GM12878 (cell line): ENCODE measurements around the gene TOP1. TPM values are rescaled to one million over a fixed set of nuclear protein-coding genes. Genes with fewer than 3 reads are reported as not detected.

Source experiments
- ATAC-seq: fragments of 200-7000 bp; cut with Tn5 transposase; 3 replicates; pipeline ENCODE4 v1.9.1; 2020; ENCODE audit warnings: mild to moderate bottlenecking, moderate library complexity
- BruUV-seq: library from RNA; stranded (reverse); fragments of 400-500 nt; replicated peaks from 2 replicates; lab custom pipeline; 2021; lab: Mats Ljungman, UMichigan
- CTCF ChIA-PET: fragments of 300-600 bp; sonication (Branson Sonifier 250); formaldehyde crosslinking; extraction: SDS; loops from one replicate; lab custom pipeline; 2021; ENCODE audit warnings: inconsistent platforms; lab: Yijun Ruan, JAX
- POLR2A ChIA-PET: fragments of 350-600 bp; formaldehyde crosslinking; extraction: SDS; loops from one replicate; lab custom pipeline; 2021; ENCODE audit warnings: inconsistent platforms; lab: Charles Lee
- RAD21 ChIA-PET: fragments of 300-600 bp; sonication (Branson Sonifier 250); formaldehyde crosslinking; loops from one replicate; lab custom pipeline; 2023; ENCODE audit warnings: antibody characterized with exemption; ENCODE audit not compliant: unreplicated experiment; lab: Charles Lee
- SMC1A ChIA-PET: fragments of 300-600 bp; sonication (Branson Sonifier 250); formaldehyde crosslinking; loops from one replicate; lab custom pipeline; 2023; ENCODE audit not compliant: unreplicated experiment, uncharacterized antibody; lab: Charles Lee
- DNase-seq: peaks from one replicate; pipeline ENCODE4 v3.0.0-alpha.2; 2011; ENCODE audit warnings: low read depth, low spot score
- FAIRE-seq: peaks from 3 replicates; lab custom pipeline; 2011; peaks lifted over from hg19 to GRCh38; lab: Jason Lieb, UNC
- H2AFZ ChIP-seq: 2 replicates; pipeline ENCODE4 v1.6.0; 2011; ENCODE audit warnings: low read depth, low read length, control low read depth; ENCODE audit not compliant: control insufficient read depth
- H3K27ac ChIP-seq: 2 replicates; pipeline ENCODE4 v1.5.1; 2011; ENCODE audit warnings: control low read depth; ENCODE audit not compliant: control insufficient read depth, insufficient read depth
- H3K27me3 ChIP-seq, 2 experiments: replicated peaks in 1 of 2; 2 replicates each; pipeline versions ENCODE4 v1.6.0 to v1.6.1; 2011; ENCODE audit warnings: low read length in 1 of 2; ENCODE audit not compliant: control insufficient read depth in 2 of 2, insufficient read depth in 2 of 2
- H3K36me3 ChIP-seq, 2 experiments: 2 replicates each; pipeline ENCODE4 v1.5.1; 2011; ENCODE audit warnings: low read length in 1 of 2; ENCODE audit not compliant: control insufficient read depth in 2 of 2, insufficient read depth in 2 of 2
- H3K4me1 ChIP-seq: 2 replicates; pipeline ENCODE4 v1.6.1; 2011; ENCODE audit warnings: mild to moderate bottlenecking, low read length, moderate library complexity, mixed read lengths; ENCODE audit not compliant: control insufficient read depth, insufficient read depth
- H3K4me2 ChIP-seq: 2 replicates; pipeline ENCODE4 v1.6.0; 2011; ENCODE audit warnings: control low read depth; ENCODE audit not compliant: control insufficient read depth, insufficient read depth
- H3K4me3 ChIP-seq: fragments of 200-600 bp; sonication (generic); 2 replicates; pipeline ENCODE4 v1.5.1; 2016
- H3K79me2 ChIP-seq: 2 replicates; pipeline ENCODE4 v1.6.0; 2011; ENCODE audit warnings: low read length; ENCODE audit not compliant: control insufficient read depth, insufficient read depth
- H3K9ac ChIP-seq: 2 replicates; pipeline ENCODE4 v1.8.0; 2011; ENCODE audit warnings: low read length, control low read depth, mixed read lengths; ENCODE audit not compliant: control insufficient read depth, insufficient read depth
- H3K9me3 ChIP-seq: replicated peaks from 3 replicates; pipeline ENCODE4 v1.5.1; 2011; ENCODE audit warnings: mild to moderate bottlenecking, low read length; ENCODE audit not compliant: control insufficient read depth, insufficient read depth
- H4K20me1 ChIP-seq: 2 replicates; pipeline ENCODE4 v1.6.0; 2011; ENCODE audit not compliant: control insufficient read depth, insufficient read depth
- E2F4 ChIP-seq: IDR thresholded peaks from 2 replicates; pipeline ENCODE4 v1.6.1; 2012; ENCODE audit warnings: low read depth, low read length, improper control_type of control experiment
- FOS ChIP-seq: IDR thresholded peaks from 3 replicates; pipeline ENCODE4 v1.6.1; 2011; ENCODE audit warnings: borderline replicate concordance; ENCODE audit not compliant: insufficient read length; ENCODE audit errors: extremely low read depth
- WGBS: methylation state at CpG from one replicate; pipeline ENCODE4 v1.1.6; 2016; ENCODE audit warnings: low lambda C conversion rate; ENCODE audit not compliant: insufficient replicate concordance, insufficient coverage; ENCODE audit errors: missing lambda C conversion rate; 5-methylcytosine and 5-hydroxymethylcytosine counted together
- in situ Hi-C: fragments of 300-500 bp; cut with MboI; formaldehyde crosslinking; loops from 9 replicates; pipeline ENCODE4 v1.14.3; 2018; ENCODE audit warnings: mixed read lengths
- intact Hi-C: fragments of 100-400 bp; cut with micrococcal nuclease; formaldehyde crosslinking; loops from one replicate; pipeline ENCODE4 v1.14.2; 2022; ENCODE audit not compliant: unreplicated experiment
- polyA plus RNA-seq, 11 experiments: library from polyadenylated mRNA; depleted of rRNA in 4 of 11; unstranded in 6 of 11; stranded (reverse) in 5 of 11; fragments of >200 nt; fragmentation: Nextera tagmentation in 4 of 11; fragmentation: Illumina TruSeq in 1 of 11; extraction: Ambion mirVana in 4 of 11; extraction: Trizol in 1 of 11; gene quantifications; 1 replicate in 1 of 11; 2 replicates in 10 of 11; pipeline versions ENCODE4 v1.2.1 to v1.2.3, GENCODE V29; 2011 to 2016; ENCODE audit warnings: inconsistent platforms in 2 of 11, missing spikeins in 2 of 11, low read depth in 1 of 11
- total RNA-seq, 4 experiments: library from RNA; depleted of rRNA in 3 of 4; stranded (reverse); fragments of >200 nt in 3 of 4; fragmentation: Illumina TruSeq in 1 of 4; extraction: Trizol in 1 of 4; gene quantifications; 2 replicates each; pipeline versions ENCODE4 v1.2.1 to v1.2.3, GENCODE V29; 2013 to 2021
- TF ChIP-seq, protein P1 (sequence below): fragments of 450-650 bp; IDR thresholded peaks from 2 replicates; pipeline ENCODE4 v1.6.1; 2017; ENCODE audit warnings: mild to moderate bottlenecking, low read depth, inconsistent platforms; ENCODE audit not compliant: poor library complexity, severe bottlenecking

Gene TOP1
- total and polyA plus RNA-seq, 10 of the 15 experiments (the other 5 are each of a cell fraction or from before 2014, with no cell fraction given), result 21.5 to 128 (median 47.3) TPM

DNA sequence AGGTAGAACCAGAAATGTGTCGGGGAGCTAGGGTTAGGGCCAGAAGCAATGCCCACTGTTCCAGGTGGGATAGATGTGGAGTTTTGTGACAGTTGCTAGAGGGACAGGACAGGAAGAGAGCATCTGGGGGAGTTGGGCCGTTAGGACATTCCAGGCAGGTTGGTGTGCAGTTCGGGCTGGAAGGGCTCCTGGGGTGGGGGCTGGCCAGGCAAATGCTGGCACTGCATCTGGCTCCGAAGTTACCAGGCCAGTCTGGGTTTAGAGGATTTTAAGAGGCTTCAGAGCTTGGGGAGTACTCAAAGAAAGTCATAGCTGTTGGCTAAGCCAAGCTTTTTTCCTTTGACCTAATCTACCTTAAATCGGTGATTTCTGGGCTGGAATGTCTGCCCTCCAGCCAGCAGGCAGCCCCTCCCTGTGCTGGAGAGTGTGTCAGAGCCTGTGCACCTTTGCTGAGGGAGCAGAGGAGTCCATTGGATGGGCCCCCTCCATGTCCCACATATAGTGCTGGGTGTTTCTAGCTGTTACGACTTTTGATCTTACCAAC, 129.5 kb downstream of the TOP1 start:
- TF ChIP-seq FOS (no peak), E2F4 (no peak)
- TF ChIP-seq, protein P1, sequence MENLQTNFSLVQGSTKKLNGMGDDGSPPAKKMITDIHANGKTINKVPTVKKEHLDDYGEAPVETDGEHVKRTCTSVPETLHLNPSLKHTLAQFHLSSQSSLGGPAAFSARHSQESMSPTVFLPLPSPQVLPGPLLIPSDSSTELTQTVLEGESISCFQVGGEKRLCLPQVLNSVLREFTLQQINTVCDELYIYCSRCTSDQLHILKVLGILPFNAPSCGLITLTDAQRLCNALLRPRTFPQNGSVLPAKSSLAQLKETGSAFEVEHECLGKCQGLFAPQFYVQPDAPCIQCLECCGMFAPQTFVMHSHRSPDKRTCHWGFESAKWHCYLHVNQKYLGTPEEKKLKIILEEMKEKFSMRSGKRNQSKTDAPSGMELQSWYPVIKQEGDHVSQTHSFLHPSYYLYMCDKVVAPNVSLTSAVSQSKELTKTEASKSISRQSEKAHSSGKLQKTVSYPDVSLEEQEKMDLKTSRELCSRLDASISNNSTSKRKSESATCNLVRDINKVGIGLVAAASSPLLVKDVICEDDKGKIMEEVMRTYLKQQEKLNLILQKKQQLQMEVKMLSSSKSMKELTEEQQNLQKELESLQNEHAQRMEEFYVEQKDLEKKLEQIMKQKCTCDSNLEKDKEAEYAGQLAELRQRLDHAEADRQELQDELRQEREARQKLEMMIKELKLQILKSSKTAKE, result no peak
- DNase-seq (no peak), FAIRE-seq (no peak), ATAC-seq (no peak)
- intact Hi-C loops, result no loop called here
- H3K4me2 ChIP-seq, result peak overlapping the region; percentile 82
- H3K4me3 ChIP-seq, result no peak overlapping the region; the same call in 1 of the 2 replicates
- no peak overlapping the region; the same call in 1 of the 2 replicates for H3K9ac ChIP-seq
- ChIA-PET SMC1A (interaction anchor here (1.1 to 5.8 kb wide), 12 partner anchors 14 to 192 kb away, joined by 3 to 71 read pairs (median 10); partner anchors contain the start of gene PLCG1), POLR2A (interaction anchor here (5.1 to 5.7 kb wide), 2 partner anchors 15 to 24 kb away, joined by 29 to 84 read pairs; partner anchors contain the start of gene PLCG1), CTCF (interaction anchor here (0.5 to 7.5 kb wide), 10 partner anchors 12 to 204 kb away, joined by 3 to 105 read pairs (median 11); partner anchors contain the start of genes LPIN3 and PLCG1), RAD21 (interaction anchor here (0.6 to 5.8 kb wide), 13 partner anchors 9 to 189 kb away, joined by 3 to 72 read pairs (median 4); partner anchors contain the start of gene LPIN3)
- 92% methylated on average over 6 of the region's 6 CpGs for WGBS
- H3K27ac ChIP-seq, result peak overlapping the region; percentile 81
- H4K20me1 ChIP-seq, result no peaks in the 10 kb centered on the region; the same call in none of the 2 replicates
- H3K9me3 ChIP-seq, result no peaks in the 10 kb centered on the region
- H3K27me3 ChIP-seq, result no peaks in the 10 kb centered on the region
- peaks cover 42% of the 10 kb centered on the region for H3K79me2 ChIP-seq
- H3K36me3 ChIP-seq, result peaks cover 13 to 27% of the 10 kb centered on the region in 2 experiments
- no TSS peak for BruUV-seq
- H2AFZ ChIP-seq, result no peak overlapping the region
- in situ Hi-C loops, result no loop called here
- H3K4me1 ChIP-seq, result peaks cover 52% of the 10 kb centered on the region
